MM.1S (cell line): ENCODE results near the gene ARMC12.

Experiments used
- CTCF ChIP-seq: fragments of 300-600 bp; sonication (generic); IDR thresholded peaks from 2 replicates; pipeline ENCODE4 v1.5.1; 2016; ENCODE audit warnings: antibody characterized with exemption, low read length, mixed read lengths
- EZH2 ChIP-seq: fragments of 300-600 bp; sonication (generic); optimal IDR thresholded peaks from 2 replicates; pipeline ENCODE3; 2017; ENCODE audit warnings: low read depth, mild to moderate bottlenecking, antibody characterized with exemption, low read length, mixed read lengths
- EZH2phosphoT487 ChIP-seq: fragments of 300-600 bp; sonication (generic); IDR thresholded peaks from 2 replicates; pipeline ENCODE4 v1.6.1; 2018; ENCODE audit warnings: antibody characterized with exemption, low read length

GRCh38 chr6:35728683-35729678 is 7.9 kb upstream of the ARMC12 start:
- TF ChIP-seq CTCF: peak; percentile 40
- TF ChIP-seq EZH2: no peak
- no peak for TF ChIP-seq EZH2phosphoT487
